HG02678 (cell line): ENCODE measurements around the gene HDDC2.

Experiments
- ATAC-seq: cut with Tn5 transposase; IDR thresholded peaks from one replicate; pipeline ENCODE4 v1.9.1; 2021; ENCODE audit warnings: mild to moderate bottlenecking, moderate library complexity; ENCODE audit not compliant: unreplicated experiment

Gene HDDC2

DNA sequence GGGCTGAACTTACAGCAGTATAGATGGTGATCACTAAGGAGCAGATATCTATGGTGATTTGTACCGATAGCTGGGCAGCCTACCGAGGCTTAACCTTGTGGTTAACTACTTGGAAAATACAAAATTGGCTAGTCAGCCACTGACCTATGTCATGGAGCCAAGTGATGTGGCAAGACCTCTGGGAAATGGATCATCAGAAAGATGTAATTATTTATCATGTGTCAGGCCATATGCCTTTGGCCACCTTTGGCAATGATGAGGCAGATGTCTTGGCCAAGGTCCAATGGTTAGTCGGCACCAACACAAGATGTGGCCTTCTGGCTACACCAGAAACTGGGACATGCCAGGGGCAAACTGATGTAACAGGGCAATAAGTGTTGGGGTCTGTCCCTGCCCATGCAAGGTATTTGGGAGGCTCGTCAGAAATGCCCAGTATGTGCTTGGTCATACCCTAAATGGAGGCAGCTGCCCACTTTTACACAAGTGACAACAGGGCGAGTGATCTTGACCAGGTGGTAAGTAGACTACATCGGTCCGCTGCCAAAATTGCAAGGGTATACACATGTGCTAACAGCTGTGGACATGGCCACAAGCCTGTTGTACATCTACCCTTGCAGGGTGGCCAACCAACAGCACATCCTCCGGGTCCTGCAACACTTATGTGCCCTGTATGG is 30.1 kb downstream of the HDDC2 start:
- no peak for ATAC-seq

DNA sequence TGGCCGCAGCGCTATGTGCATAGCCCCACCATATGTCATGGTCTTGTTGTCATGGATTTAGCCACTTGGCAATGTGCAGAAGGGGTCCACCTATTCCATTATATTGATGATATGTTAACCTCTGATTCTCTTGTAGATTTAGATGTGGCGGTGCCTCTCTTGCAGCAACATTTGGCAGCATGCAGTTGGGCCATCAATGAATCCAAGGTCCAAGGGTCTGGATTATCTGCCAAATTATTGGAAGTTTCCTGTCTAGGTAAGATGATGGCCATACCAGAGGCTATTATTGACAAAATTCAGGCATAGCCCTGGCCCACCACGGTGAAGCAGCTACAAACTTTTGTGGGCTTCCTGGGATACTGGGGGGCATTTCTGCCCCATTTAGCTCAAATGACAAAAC is 31.4 kb downstream of the HDDC2 start:
- ATAC-seq = no peak

DNA sequence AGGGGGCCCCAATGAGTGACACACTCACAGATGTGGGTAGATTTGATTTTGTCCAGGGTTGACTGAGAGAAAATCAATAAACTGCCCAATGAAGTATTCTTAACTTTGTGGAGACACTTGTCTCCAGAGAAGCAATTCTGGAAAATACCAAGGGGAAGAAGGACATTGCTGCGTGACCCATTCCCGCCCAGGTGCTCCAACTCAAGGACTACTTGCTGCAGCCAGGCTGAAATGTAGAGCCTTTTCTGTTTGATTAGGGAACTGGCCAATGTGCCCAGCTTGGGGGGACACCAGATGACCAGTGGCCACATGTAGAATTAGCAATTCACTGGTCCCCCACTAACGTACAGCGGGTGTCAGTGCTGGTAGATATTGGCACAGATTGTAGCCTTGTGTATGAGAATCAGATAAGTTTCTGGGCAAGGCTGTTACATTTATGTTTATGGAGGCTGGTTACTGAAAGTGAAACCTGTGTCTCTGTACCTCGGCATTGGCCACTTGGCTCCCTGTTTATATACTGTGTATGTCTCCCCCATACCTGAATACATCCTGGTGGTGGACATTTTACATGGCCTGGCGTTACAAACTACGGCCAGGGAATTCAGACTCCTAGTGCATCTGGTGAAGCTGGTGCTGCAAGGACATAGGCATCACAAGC is 32.3 kb downstream of the HDDC2 start:
- no peak for ATAC-seq

DNA sequence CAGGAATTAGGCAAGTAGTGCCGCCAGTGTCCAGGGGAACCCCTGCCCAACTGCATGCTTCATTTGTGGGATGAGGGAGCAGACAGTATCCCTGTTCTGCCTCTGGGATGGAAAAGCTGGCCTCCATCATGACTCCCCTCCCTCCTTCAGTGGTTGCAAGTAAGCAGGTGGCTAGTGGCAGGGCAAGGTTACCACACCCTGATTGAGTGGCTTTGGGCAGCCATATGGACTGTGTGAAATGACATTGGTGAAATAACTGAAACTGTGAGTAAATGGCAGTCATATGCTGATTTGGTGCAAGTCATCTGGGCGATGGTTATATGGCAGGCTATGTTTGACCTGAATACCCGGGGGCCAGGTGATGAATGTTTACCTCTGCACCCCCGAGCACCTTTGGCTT is 33.0 kb downstream of the HDDC2 start:
- no peak for ATAC-seq

DNA sequence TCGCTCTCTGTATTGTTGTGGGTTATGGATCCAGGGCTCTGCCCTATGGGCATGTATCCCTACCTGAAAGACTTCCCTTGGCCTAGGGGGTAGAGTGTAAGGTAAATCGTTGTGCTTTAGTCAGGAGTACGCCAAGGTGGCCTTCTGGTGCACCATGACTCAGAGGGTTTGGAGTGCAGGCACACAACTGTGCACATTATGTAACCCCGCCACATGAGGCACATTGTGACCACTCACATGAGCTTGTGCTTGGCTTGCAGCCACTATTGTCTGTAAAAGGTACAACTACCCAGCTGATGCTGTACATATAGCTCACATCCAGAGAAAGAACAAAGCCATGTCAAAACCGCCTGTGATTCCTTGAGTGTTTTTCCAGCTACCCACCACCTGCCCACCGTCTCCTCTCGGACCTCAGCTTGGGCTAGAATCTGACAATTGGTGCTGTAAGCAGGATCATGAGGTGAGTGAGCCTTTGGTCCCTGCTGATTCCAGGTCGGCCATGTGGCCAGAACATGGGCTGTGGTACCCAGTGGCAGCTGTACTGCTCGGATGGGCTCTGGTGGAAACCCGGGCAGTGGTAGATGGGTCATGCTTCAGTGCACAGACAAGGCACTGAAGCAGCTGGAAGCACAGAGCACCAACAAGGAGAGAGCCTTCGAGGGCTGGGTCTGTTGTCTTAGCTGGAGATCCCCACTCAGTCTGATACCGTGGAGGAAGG is 33.8 kb downstream of the HDDC2 start:
- ATAC-seq = no peak

DNA sequence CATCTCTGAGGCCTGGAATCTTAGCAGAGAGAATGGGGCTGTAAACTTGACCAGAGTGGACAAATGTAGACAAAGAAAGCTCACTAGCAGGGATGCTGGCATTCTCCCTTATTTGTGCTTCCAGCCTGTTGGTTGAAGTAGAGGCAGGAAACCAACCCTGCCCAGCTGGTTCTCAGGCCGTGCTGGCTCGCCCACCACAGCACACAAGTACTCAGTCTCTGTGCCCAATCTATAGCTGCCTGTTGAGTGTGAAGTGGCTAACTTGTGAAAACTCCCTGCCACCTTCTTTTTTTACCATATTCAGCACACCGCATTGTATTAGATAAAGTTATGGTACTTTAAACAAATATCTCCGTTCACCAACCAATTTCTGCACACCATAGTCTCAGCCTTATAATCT is 37.3 kb downstream of the HDDC2 start:
- no peak for ATAC-seq

DNA sequence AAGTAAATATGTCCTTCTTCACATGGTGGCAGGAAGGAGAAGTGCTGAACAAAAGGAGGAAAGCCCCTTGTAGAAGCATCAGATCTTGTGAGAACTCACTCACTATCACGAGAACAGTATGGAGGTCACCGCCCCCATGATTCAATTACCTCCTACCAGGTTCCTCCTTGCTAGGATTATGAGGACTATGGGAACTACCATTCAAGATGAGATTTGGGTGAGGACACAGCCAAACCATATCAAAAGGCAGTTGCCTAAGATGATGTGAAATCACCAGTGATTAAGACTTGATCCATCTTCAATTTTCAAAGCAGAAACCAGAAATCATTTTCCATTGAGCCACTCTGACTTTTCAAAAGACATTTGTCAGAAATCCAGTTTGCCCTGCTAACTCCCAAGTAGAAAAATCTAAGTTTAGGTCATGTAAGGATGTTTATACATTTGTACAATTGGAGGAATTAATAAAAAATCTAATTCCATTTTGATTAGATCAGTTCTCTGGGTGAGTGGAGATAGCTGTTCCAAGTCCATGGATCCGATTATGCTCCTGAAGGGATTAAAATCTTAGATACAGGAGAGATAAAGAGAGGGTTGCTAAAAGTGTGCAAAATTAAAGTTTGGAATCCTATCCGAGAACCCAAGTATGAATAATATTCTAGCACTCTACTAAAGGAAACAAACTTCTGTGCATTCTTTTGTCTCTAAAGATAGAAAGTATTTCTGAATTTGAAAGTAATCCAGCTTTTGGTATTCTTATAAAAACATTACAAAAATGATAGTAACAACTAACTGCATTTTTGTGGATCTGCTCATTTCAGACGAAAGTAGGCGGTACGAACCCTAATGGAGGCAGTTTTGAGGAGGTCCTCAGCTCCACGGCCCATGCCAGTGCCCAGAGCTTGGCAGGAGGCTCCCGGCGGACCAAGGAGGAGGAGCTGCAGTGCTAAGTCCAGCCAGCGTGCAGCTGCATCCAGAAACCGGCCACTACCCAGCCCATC is 39.5 kb downstream of the HDDC2 start:
- no peak for ATAC-seq

DNA sequence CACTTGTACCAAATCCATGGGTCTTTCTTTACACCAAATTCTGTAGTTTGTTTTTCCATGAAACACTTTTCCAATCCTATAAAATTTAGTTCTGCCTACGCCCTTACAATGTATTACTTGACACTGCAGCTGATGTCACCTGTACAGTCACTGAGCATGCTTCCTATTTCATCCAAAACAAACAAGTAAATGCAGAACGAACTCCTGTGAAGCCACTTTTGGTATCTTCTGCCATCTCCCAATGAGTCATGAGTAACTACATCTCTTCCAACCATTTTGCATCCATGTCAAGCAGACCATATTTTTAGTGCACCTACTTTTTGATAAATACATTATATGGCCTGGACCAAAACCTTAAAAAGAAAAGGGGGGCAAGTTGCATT is 42.4 kb downstream of the HDDC2 start:
- no peak for ATAC-seq

DNA sequence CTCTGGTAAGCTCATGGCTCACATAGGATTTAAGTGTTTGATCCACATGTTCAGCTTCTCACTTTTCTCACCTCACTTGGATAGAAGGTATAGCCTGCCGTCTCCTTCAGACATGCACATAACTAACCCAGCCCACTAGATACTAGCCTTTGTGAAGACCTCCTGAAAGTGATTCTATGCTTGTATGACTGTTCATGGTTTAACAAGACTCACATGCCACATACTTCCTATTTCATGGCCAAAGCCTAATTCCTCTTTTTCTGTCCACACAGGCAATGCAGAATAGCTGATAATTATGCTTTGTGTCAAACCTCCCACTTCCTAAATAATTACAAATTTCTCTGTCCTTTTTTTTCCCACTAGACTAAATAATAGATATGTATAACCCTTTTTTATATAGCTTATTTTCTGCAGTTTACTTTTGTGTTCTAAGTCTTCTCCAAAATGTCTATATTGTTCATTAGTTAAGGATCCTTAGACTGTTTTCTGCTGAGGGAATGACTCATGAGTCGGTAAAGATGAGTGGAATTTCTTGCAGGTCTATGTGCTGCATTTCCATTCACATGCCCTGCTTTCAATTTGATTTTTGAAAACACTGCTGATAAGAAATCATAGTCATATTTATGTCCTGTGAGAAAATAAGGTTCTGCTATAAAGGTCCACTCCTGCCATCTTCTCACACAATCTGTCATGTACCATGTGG is 43.0 kb downstream of the HDDC2 start:
- no peak for ATAC-seq

DNA sequence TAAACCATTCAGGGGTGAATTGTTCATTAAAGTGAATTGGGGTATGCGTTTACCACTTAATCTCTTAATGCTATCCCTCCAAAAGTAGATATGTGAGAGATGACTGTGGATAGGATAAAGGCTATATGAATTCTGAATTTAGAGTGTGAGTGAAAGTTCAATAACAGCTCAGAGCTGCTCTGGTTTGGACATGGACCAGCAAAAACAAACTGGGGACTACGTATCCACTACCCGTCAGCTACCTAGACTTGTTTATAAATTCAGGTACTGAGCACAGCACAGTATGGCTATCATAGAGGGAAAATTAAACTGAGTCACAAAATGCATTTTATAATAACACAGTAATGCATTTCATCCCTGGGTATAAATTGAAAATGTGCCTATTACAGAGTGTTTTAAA is 44.4 kb downstream of the HDDC2 start:
- ATAC-seq = no peak

DNA sequence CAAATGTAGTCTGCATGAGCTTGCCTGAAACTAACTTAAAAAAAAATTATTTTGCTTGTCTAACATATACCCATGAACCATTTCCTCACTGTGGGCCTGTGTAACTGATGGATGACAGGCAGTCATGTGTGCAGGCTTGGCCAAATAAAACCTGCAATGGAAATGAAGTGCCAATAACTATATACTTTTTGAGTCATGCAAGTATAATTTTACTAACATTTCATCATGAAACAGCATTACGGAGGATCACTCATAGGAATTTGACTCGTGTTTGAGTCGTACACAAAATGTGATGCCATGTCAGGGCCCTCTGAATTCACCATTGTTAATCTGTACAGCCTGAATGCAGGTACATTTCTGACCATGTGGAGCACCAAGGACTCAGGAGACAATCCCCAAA is 46.6 kb downstream of the HDDC2 start:
- ATAC-seq = no peak

DNA sequence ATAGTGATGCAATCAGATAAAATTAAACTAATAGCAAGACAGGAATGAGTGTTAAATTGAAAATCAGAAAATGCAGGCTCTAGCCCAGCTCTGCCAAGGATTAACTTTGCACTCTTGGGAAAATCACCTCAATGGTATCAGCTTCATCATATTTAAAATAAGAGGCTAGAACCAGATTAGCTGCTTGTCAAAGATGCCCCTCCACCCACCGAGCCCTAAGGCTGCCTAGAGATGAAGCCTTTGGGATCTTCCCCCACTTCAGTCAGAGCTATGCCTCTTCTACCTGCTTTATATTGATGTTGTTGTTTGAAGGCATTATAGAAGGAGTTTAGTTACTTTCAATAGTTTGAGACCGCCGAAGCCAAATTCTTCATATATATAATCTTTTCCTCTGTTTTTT is 47.4 kb downstream of the HDDC2 start:
- no peak for ATAC-seq

DNA sequence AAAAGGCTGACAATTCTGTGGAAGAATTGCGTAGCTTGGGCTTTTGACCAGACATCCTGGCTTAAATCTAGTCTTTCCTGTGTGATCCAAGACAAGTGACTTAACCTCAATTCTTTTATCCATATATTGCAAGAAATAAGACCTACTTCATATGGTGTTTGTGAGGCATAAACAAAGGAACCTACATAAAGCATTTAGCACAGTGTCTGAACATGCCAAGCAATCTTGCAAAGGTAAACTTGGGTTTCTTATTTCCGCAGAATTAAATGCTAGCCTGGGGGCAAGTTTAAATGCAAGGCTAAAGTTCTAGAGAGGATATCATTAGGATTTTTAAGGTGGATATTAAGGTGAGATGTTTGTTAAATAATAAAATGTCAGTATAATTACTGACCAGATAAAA is 47.9 kb downstream of the HDDC2 start:
- ATAC-seq = no peak

DNA sequence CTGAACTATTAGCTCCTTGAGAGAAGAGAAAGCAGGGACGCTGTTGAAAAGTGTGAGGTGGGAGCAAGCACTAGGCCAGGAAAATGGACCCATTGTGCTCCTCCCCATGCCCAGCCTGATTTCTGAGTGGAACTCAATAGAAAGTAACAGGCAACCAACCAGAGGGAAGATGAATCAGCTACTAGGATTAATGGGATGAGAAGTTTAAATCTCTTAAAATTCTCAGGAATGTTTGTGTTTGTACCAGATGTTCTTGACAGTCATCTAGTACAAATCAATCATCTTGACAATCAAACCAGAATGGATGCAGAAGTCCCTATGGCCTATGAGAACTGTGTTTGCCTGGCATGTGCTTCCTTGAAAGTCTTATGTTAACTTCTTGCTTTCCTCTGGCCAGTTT is 48.9 kb downstream of the HDDC2 start:
- ATAC-seq = no peak

DNA sequence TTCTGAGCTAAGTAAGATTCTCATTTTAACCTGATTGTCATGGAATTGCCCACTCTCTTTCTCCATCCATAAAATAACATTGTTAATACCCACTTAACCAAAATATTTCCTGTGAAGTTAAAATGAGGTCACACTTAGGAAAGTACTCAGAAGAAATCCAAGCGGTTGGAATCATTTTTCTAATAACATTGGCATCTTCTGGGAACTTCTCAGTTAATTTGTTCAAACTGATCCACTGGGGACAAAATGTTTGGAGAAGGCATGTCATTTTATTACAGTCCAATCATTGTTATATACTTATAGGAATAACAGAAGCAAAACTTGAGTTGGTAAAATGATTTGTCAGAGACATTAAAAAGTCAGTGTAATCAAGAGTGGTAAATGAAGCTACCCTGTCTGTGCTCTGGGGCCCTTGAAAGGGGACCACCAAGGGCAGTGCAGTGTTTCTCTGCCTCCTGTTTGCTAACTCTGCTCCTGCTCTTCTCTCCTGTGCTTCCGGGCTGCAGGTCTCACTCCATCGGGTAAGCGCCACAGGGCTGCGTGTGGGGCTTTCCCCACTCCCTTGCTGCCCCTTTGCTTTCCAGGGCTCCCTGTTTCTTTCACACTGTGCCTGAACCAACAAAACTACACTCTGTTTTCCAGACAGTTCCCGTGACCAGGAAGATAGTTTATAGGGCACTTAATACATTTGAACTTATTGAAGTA is 50.1 kb downstream of the HDDC2 start:
- ATAC-seq = no peak

DNA sequence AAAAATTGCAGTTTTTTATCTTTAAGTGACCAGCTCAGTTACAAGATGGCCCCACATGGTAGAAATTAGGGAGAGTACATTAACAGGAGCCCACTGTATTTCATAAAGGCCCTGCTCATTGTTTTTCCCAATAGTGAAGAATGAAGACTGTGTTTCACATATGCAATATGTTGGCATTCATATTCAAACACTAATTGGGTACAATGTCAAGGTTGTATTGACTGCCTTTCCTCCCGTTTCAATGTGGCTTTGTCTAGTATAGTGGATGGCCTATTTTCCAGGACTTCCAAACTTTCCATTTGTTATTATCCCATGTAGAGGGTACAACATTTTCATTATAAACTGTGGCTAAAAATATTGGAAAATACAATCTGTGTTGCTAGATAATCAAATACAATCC is 51.3 kb downstream of the HDDC2 start:
- ATAC-seq = no peak

DNA sequence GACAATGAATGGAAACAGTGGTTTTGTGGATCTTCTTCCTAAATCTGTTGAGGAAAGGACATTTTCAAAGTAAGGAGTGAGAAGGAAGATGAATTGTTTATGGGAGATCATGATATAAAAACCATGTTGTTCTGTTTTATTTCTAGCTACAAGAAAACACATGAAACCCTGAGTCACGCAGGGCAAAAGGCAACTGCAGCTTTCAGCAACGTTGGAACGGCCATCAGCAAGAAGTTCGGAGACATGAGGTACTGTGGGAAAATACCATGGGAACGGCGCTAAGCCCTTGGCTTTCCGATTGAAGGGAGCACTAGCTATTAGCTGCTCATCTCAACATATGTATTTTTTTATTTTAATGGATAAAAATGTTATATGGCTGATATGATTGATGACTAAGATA is 53.6 kb downstream of the HDDC2 start:
- ATAC-seq = no peak

DNA sequence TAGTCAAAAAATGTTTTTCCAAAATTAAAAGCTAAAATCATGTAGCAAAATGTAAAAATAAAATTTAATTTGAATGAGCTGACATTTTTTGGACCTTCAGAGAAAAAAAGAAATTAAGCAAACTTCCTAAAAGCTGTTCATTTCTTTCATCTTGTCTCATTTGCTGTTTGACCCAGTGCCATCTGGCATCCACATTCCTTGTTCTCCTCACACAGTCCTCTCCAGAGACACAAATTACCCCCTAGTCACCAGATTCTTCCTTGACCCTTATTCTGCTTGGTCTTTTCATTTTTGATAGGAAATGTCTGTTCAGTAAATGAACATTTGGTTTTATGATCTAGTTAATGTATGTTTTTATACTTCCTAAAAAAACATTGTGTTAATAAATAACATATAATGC is 55.2 kb downstream of the HDDC2 start:
- ATAC-seq = no peak

DNA sequence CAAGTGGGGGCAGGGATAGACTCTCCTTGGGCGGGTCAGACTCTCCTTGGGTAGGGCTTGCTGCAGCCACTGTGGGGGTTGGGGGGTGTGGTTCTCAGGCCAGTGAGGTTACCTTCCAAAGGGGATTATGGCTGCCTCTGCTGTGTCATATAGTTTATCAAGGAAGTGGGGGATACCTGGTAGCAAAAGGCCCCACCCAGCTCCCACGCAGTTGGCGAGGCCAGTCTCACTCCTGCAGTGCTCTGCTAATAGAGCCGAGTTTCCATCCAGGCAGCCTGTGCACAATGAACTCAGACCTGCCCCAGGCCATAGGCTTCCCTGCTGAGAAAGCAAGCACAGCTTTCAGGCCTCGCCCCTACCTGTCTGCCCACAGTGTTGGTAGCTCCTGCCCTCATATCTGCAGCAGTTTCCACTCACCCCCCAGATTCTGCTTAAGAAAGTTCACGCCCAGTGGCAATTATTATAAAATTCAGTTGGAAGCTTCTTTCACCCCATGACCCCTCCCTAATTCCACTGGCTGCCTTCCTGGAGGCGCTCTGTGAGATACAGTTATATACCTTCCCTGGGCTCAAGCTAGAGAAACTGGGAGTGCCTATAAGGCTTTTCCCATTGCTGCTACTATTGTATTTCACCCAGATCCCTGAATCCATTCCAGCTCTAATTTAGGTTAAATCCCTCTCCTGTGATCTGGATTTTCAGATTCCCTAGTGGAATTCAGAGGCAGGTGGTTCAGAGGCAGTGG is 56.1 kb downstream of the HDDC2 start:
- no peak for ATAC-seq
